Measurements from ENCODE around the gene C19orf33.

- TF ChIP-seq SUZ12 (IDR thresholded peaks at IDR 0.05) (no peak), ELF4 (IDR thresholded peaks at IDR 0.05) (no peak), SP1 (IDR thresholded peaks at IDR 0.05) (no peak), PKNOX1 (IDR thresholded peaks at IDR 0.05) (0 out of 2 replicates have a peak, but pooled peaks have one; percentile 19), TARDBP (IDR thresholded peaks at IDR 0.05) (no peak)
These were observed 897 bp downstream of the C19orf33 start for GRCh38 chr19:38304866-38305429.
